ENCODE data around the gene RELN.

GRCh38 chr7:103912891-103913605, 76.4 kb downstream of the RELN start:
- no peak for TF ChIP-seq POLR2A (IDR thresholded peaks at IDR 0.05)
- no peak for TF ChIP-seq POLR2AphosphoS5 (IDR thresholded peaks at IDR 0.05)
- TF ChIP-seq CTCF (IDR thresholded peaks at IDR 0.05): no peak
